Liver (tissue), 9 donors: Measurements from ENCODE around the gene CDC42EP3. TPM values are rescaled to one million over a fixed set of nuclear protein-coding genes. Genes with fewer than 3 reads are reported as not detected.
A peak's percentile ranks its signal among the peaks of the same experiment; 100 is the strongest.

ENCODE experiments used
- DNase-seq: peaks from one replicate; pipeline ENCODE4 v3.0.0-alpha.2; 2017; ENCODE audit warnings: low spot score
- H3K27ac ChIP-seq, 2 donors: one replicate each; pipeline ENCODE4 v1.7.0; 2013; ENCODE audit warnings: inconsistent platforms in 2 of 2, low read length in 2 of 2, control low read depth in 1 of 2, low read depth in 1 of 2, mild to moderate bottlenecking in 1 of 2
- H3K27me3 ChIP-seq, 4 donors: one replicate each; pipeline versions ENCODE4 v1.6.1 to v1.7.0; 2013; ENCODE audit warnings: low read length in 3 of 4, inconsistent platforms in 1 of 4, mild to moderate bottlenecking in 1 of 4, moderate library complexity in 1 of 4; ENCODE audit not compliant: control insufficient read depth in 4 of 4, insufficient read depth in 4 of 4
- H3K36me3 ChIP-seq, 4 donors: one replicate each; pipeline versions ENCODE4 v1.6.1 to v1.7.0; 2013; ENCODE audit warnings: low read length in 3 of 4, mild to moderate bottlenecking in 3 of 4, low read depth in 1 of 4, moderate library complexity in 1 of 4; ENCODE audit not compliant: control insufficient read depth in 4 of 4, insufficient read depth in 3 of 4
- H3K4me1 ChIP-seq, 4 donors: one replicate each; pipeline versions ENCODE4 v1.6.1 to v1.7.0; 2013; ENCODE audit warnings: low read length in 3 of 4, mild to moderate bottlenecking in 3 of 4, moderate library complexity in 1 of 4; ENCODE audit not compliant: control insufficient read depth in 4 of 4, insufficient read depth in 4 of 4
- H3K4me3 ChIP-seq, 3 donors: one replicate each; pipeline versions ENCODE4 v1.6.1 to v1.7.0; 2013; ENCODE audit warnings: low read length in 3 of 3, control low read depth in 1 of 3, low read depth in 1 of 3, mild to moderate bottlenecking in 1 of 3
- H3K9ac ChIP-seq, 2 donors: one replicate each; pipeline ENCODE4 v1.7.0; 2013; ENCODE audit warnings: low read length in 2 of 2, mild to moderate bottlenecking in 2 of 2, moderate library complexity in 2 of 2, control low read depth in 1 of 2, low read depth in 1 of 2
- H3K9me3 ChIP-seq, 4 donors: one replicate each; pipeline versions ENCODE4 v1.6.1 to v1.7.0; 2013; ENCODE audit warnings: low read length in 3 of 4; ENCODE audit not compliant: control insufficient read depth in 4 of 4
- HNF4G ChIP-seq: IDR thresholded peaks from 2 replicates; pipeline ENCODE4 v1.6.1; 2016; ENCODE audit warnings: antibody characterized with exemption
- JUND ChIP-seq, 2 donors: IDR thresholded peaks; 2 replicates each; pipeline ENCODE4 v1.6.1; 2016; ENCODE audit warnings: antibody characterized with exemption in 2 of 2
- MAX ChIP-seq: IDR thresholded peaks from 2 replicates; pipeline ENCODE4 v1.6.1; 2016; ENCODE audit warnings: antibody characterized with exemption
- RAD21 ChIP-seq, 2 donors: IDR thresholded peaks; 2 replicates each; pipeline ENCODE4 v1.6.1; 2016; ENCODE audit warnings: antibody characterized with exemption in 2 of 2, mild to moderate bottlenecking in 2 of 2
- RXRA ChIP-seq, 2 donors: IDR thresholded peaks; 2 replicates each; pipeline ENCODE4 v1.6.1; 2017 to 2018; ENCODE audit warnings: antibody characterized with exemption in 2 of 2, mild to moderate bottlenecking in 1 of 2
- SP1 ChIP-seq: IDR thresholded peaks from 2 replicates; pipeline ENCODE4 v1.6.1; 2018; ENCODE audit warnings: antibody characterized with exemption, mild to moderate bottlenecking
- TAF1 ChIP-seq: conservative IDR thresholded peaks from 2 replicates; pipeline ENCODE4 v1.6.1; 2016; ENCODE audit warnings: antibody characterized with exemption, mild to moderate bottlenecking
- YY1 ChIP-seq: IDR thresholded peaks from 2 replicates; pipeline ENCODE4 v1.6.1; 2016; ENCODE audit warnings: antibody characterized with exemption, mild to moderate bottlenecking
- WGBS: extraction: QIAGEN DNeasy Blood & Tissue Kit; methylation state at CpG from one replicate; pipeline ENCODE4 v1.1.7; 2013; 5-methylcytosine and 5-hydroxymethylcytosine counted together
- polyA plus RNA-seq, 2 donors: library from polyadenylated mRNA; stranded (reverse) in 1 of 2; unstranded in 1 of 2; fragments of 200-250 nt in 1 of 2; fragments of >200 nt in 1 of 2; fragmentation: Nextera tagmentation in 1 of 2; extraction: Ambion mirVana in 1 of 2; gene quantifications; one replicate each; pipeline versions ENCODE4 v1.2.1 to v1.2.3, GENCODE V29; 2013 to 2015
- total RNA-seq, 2 donors: library from RNA; depleted of rRNA; stranded (reverse); fragments of >200 nt; gene quantifications; one replicate each; pipeline ENCODE4 v1.2.3, GENCODE V29; 2014
- TF ChIP-seq, protein P1 (sequence below): IDR thresholded peaks from 2 replicates; pipeline ENCODE4 v1.6.1; 2016; ENCODE audit warnings: antibody characterized with exemption, mild to moderate bottlenecking
- TF ChIP-seq, protein P2 (sequence below): fragments of 150-350 bp; IDR thresholded peaks from 2 replicates; pipeline ENCODE4 v1.5.1; 2017; ENCODE audit warnings: improper control_type of control experiment, low read depth, low read length; ENCODE audit not compliant: missing input control
- donor health status: healthy.
- donor health status: healthy.
- donor health status: healthy.
- donor health status: healthy.
- donor health status: healthy.

CDC42EP3 gene
- total and polyA plus RNA-seq, 4 donors: 2.5 to 4.1 (median 3.3) TPM

- H3K27ac ChIP-seq: no peak overlapping the region
- H3K9me3 ChIP-seq: no peaks in the 10 kb centered on the region
- no peak for TF ChIP-seq YY1
- 41% methylated on average over 5 of the region's 5 CpGs for whole genome bisulfite sequencing
- no peaks in the 10 kb centered on the region for H3K27me3 ChIP-seq
- DNase-seq: no peak
- no peak overlapping the region for H3K9ac ChIP-seq
- no peak overlapping the region for H3K4me3 ChIP-seq
- H3K4me1 ChIP-seq: peaks cover 0 to 5% (median 0%) of the 10 kb centered on the region in 4 donors
- H3K36me3 ChIP-seq: no peaks in the 10 kb centered on the region
Measured at GRCh38 chr2:37659723-37660122, 11.7 kb downstream of the CDC42EP3 start.

DNA sequence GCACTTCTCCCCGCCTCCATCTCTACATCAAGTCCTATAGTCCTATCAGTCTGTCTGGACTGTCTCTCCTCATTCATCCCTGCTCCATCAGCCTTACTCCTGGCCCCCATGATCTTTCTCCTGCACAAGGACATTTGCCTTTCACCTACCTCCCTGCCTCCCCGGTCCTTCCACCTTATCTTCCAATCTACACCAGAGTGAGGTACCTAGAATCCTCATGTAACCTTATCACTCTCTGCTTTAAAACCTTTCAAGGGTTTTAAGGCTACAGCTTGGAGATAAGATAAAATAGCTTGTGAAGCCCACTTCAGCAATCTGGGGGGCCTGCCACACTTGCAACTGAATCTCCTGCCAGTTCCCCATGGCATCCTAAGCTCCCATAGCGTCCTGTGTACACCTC is 12.8 kb downstream of the CDC42EP3 start:
- H3K27ac ChIP-seq: no peak overlapping the region
- WGBS: 95% methylated on average over 3 of the region's 3 CpGs

DNA sequence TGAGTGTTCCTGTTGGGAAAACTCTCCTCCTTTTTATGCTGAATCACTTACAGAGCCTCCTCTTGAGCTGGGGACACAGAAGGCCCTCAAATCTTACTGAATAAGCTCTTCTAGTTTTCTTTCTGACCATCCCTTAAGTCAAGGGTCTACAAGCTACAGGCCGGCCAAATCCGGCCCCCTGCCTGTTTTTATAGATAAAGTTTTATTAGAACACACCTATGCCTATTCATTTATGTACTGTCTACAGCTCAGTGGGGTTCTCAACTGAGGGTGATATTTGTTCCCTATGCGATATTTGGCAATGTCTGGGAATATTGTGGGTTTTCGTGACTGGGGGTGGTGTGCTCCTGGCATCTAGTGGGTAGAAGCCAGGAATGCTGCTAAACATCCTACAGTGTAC is 14.0 kb downstream of the CDC42EP3 start:
- H3K9ac ChIP-seq: no peak overlapping the region
- WGBS: 97% methylated on average over 4 of the region's 4 CpGs
- H3K36me3 ChIP-seq: no peaks in the 10 kb centered on the region
- H3K27ac ChIP-seq: peak overlapping the region in 1 of 2 donors; percentile 8
- no peaks in the 10 kb centered on the region for H3K9me3 ChIP-seq
- TF ChIP-seq RAD21 (IDR thresholded peaks at IDR 0.05) (no peak), JUND (IDR thresholded peaks at IDR 0.05) (no peak), RXRA (IDR thresholded peaks at IDR 0.05) (no peak), SP1 (no peak), TAF1 (no peak), MAX (no peak)
- TF ChIP-seq, protein P1, sequence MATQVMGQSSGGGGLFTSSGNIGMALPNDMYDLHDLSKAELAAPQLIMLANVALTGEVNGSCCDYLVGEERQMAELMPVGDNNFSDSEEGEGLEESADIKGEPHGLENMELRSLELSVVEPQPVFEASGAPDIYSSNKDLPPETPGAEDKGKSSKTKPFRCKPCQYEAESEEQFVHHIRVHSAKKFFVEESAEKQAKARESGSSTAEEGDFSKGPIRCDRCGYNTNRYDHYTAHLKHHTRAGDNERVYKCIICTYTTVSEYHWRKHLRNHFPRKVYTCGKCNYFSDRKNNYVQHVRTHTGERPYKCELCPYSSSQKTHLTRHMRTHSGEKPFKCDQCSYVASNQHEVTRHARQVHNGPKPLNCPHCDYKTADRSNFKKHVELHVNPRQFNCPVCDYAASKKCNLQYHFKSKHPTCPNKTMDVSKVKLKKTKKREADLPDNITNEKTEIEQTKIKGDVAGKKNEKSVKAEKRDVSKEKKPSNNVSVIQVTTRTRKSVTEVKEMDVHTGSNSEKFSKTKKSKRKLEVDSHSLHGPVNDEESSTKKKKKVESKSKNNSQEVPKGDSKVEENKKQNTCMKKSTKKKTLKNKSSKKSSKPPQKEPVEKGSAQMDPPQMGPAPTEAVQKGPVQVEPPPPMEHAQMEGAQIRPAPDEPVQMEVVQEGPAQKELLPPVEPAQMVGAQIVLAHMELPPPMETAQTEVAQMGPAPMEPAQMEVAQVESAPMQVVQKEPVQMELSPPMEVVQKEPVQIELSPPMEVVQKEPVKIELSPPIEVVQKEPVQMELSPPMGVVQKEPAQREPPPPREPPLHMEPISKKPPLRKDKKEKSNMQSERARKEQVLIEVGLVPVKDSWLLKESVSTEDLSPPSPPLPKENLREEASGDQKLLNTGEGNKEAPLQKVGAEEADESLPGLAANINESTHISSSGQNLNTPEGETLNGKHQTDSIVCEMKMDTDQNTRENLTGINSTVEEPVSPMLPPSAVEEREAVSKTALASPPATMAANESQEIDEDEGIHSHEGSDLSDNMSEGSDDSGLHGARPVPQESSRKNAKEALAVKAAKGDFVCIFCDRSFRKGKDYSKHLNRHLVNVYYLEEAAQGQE: no peak
- TF ChIP-seq, protein P2, sequence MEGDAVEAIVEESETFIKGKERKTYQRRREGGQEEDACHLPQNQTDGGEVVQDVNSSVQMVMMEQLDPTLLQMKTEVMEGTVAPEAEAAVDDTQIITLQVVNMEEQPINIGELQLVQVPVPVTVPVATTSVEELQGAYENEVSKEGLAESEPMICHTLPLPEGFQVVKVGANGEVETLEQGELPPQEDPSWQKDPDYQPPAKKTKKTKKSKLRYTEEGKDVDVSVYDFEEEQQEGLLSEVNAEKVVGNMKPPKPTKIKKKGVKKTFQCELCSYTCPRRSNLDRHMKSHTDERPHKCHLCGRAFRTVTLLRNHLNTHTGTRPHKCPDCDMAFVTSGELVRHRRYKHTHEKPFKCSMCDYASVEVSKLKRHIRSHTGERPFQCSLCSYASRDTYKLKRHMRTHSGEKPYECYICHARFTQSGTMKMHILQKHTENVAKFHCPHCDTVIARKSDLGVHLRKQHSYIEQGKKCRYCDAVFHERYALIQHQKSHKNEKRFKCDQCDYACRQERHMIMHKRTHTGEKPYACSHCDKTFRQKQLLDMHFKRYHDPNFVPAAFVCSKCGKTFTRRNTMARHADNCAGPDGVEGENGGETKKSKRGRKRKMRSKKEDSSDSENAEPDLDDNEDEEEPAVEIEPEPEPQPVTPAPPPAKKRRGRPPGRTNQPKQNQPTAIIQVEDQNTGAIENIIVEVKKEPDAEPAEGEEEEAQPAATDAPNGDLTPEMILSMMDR: no peak
- no peaks in the 10 kb centered on the region for H3K27me3 ChIP-seq
- DNase-seq: no peak
- H3K4me3 ChIP-seq: no peak overlapping the region
- H3K4me1 ChIP-seq: peaks cover 0 to 5% (median 0%) of the 10 kb centered on the region in 4 donors

More for the DNA sequence above, 12.8 kb downstream of the CDC42EP3 start:
- Histone ChIP-seq H3K36me3 (no peaks in the 10 kb centered on the region), H3K4me3 (no peak overlapping the region), H3K4me1 (peaks cover 0 to 5% (median 0%) of the 10 kb centered on the region in 4 donors), H3K27me3 (no peaks in the 10 kb centered on the region), H3K9ac (no peak overlapping the region), H3K9me3 (no peaks in the 10 kb centered on the region)
- no peak for TF ChIP-seq HNF4G
- TF ChIP-seq MAX: no peak
- no peak for DNase-seq
